Glomerular visceral epithelial cell (primary cell): Measurements from ENCODE around the gene ADD3.

Source experiments
- DNase-seq: peaks from one replicate; pipeline ENCODE4 v3.0.0-alpha.2; 2016; ENCODE audit errors: extremely low spot score

ADD3 gene

GRCh38 chr10:110153396-110153795 lies 145.6 kb downstream of the ADD3 start:
- no peak for DNase-seq

GRCh38 chr10:110156046-110156445 lies 148.3 kb downstream of the ADD3 start:
- no peak for DNase-seq

GRCh38 chr10:110158051-110159005 lies 150.5 kb downstream of the ADD3 start:
- DNase-seq, result no peak

GRCh38 chr10:110160081-110160480 lies 152.3 kb downstream of the ADD3 start:
- no peak for DNase-seq

- DNase-seq, result no peak
Observed at GRCh38 chr10:110160522-110160921, 152.7 kb downstream of the ADD3 start.

GRCh38 chr10:110162741-110163145 lies 155.0 kb downstream of the ADD3 start:
- DNase-seq, result no peak

- DNase-seq, result no peak
Observed at GRCh38 chr10:110163192-110163773, 155.5 kb downstream of the ADD3 start.

- DNase-seq, result no peak
Observed at GRCh38 chr10:110163841-110164240, 156.1 kb downstream of the ADD3 start.

GRCh38 chr10:110165239-110165638 lies 157.5 kb downstream of the ADD3 start:
- DNase-seq, result no peak

GRCh38 chr10:110167149-110167548 lies 159.4 kb downstream of the ADD3 start:
- no peak for DNase-seq

- DNase-seq, result no peak
Observed at GRCh38 chr10:110168601-110169481, 161.1 kb downstream of the ADD3 start.

- no peak for DNase-seq
Observed at GRCh38 chr10:110169586-110169985, 161.8 kb downstream of the ADD3 start.

GRCh38 chr10:110170142-110170971 lies 162.6 kb downstream of the ADD3 start:
- no peak for DNase-seq

GRCh38 chr10:110171032-110171431 lies 163.2 kb downstream of the ADD3 start:
- peak; percentile 25 for DNase-seq

GRCh38 chr10:110172155-110172554 lies 164.4 kb downstream of the ADD3 start:
- DNase-seq, result no peak

- DNase-seq, result no peak
Observed at GRCh38 chr10:110174201-110174600, 166.4 kb downstream of the ADD3 start.

- DNase-seq, result no peak
Observed at GRCh38 chr10:110174816-110175215, 167.0 kb downstream of the ADD3 start.

- DNase-seq, result no peak
Observed at GRCh38 chr10:110175406-110175805, 167.6 kb downstream of the ADD3 start.

- peak; percentile 5 for DNase-seq
Observed at GRCh38 chr10:110176141-110177030, 168.6 kb downstream of the ADD3 start.

- no peak for DNase-seq
Observed at GRCh38 chr10:110179220-110179619, 171.4 kb downstream of the ADD3 start.
